TTC549 (cell line): ENCODE measurements around the gene CHKB.
A peak's percentile ranks its signal among the peaks of the same experiment; 100 is the strongest.
"Not testable (repeated sequence)": the region's sequence is repeated elsewhere in the genome, so short reads cannot be mapped to it uniquely, and the experiment has no call there.

Experiments used
- FAIRE-seq: peaks from 2 replicates; lab custom pipeline; 2012; peaks lifted over from hg19 to GRCh38; lab: Jason Lieb, UNC

Gene CHKB

GRCh38 chr22:50582493-50583293 lies at the start of gene CHKB:
TSS of gene CHKB (minus strand) at chr22:50582849. CDS start at chr22:50582781, 68 bp downstream.
- FAIRE-seq = peak; percentile 97

- FAIRE-seq = no peak
Observed at GRCh38 chr22:50630376-50630775, 47.7 kb upstream of the CHKB start.

- FAIRE-seq = no peak
Observed at GRCh38 chr22:50628543-50629134, 46.0 kb upstream of the CHKB start.

GRCh38 chr22:50627642-50628542 lies 45.2 kb upstream of the CHKB start, which contains the start of gene ARSA:
TSS of gene ARSA (minus strand) at chr22:50628152. CDS start at chr22:50627779, 373 bp downstream.
- no peak for FAIRE-seq

- no peak for FAIRE-seq
Observed at GRCh38 chr22:50626850-50627641, 44.4 kb upstream of the CHKB start.

GRCh38 chr22:50626314-50626849 lies 43.7 kb upstream of the CHKB start:
- FAIRE-seq = no peak

- FAIRE-seq = no peak
Observed at GRCh38 chr22:50625568-50626313, 43.1 kb upstream of the CHKB start.

- FAIRE-seq = no peak
Observed at GRCh38 chr22:50625131-50625567, 42.5 kb upstream of the CHKB start.

GRCh38 chr22:50624347-50625130 lies 41.9 kb upstream of the CHKB start:
- FAIRE-seq = no peak

- no peak for FAIRE-seq
Observed at GRCh38 chr22:50622723-50623327, 40.2 kb upstream of the CHKB start.

GRCh38 chr22:50621948-50622722 lies 39.5 kb upstream of the CHKB start:
- FAIRE-seq = no peak

GRCh38 chr22:50621356-50621880 lies 38.8 kb upstream of the CHKB start:
- FAIRE-seq = no peak

- no peak for FAIRE-seq
Observed at GRCh38 chr22:50620593-50621355, 38.1 kb upstream of the CHKB start.

- FAIRE-seq = not testable (repeated sequence)
Observed at GRCh38 chr22:50614296-50614695, 31.6 kb upstream of the CHKB start.

- no peak for FAIRE-seq
Observed at GRCh38 chr22:50613291-50613981, 30.8 kb upstream of the CHKB start.

GRCh38 chr22:50612528-50613221 lies 30.0 kb upstream of the CHKB start:
- no peak for FAIRE-seq
